NCI-H774 (cell line): Measurements from ENCODE around the gene KDSR.
A peak's percentile ranks its signal among the peaks of the same experiment; 100 is the strongest.
"Not testable (repeated sequence)": the region's sequence is repeated elsewhere in the genome, so short reads cannot be mapped to it uniquely, and the experiment has no call there.

ENCODE experiments used
- DNase-seq: peaks from one replicate; lab custom pipeline; 2025; lab: John Stamatoyannopoulos, UW

KDSR gene

DNA sequence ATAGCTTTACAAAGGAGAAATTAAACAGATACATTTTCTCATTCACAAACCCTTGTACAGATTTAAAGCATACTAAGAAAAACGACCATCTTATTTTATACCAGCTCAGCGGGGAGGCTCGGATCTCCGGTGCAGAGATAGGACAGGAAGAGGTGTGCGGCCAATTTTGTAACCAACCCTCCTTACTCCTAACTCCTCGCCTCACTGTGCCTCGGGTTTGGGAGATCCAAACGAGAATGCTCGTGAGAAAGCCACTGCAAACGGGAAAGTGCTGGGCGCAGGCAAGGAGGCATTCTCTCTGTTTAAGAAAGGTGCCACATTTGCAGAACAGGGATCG is 1.2 kb downstream of the KDSR start:
- DNase-seq: no peak

DNA sequence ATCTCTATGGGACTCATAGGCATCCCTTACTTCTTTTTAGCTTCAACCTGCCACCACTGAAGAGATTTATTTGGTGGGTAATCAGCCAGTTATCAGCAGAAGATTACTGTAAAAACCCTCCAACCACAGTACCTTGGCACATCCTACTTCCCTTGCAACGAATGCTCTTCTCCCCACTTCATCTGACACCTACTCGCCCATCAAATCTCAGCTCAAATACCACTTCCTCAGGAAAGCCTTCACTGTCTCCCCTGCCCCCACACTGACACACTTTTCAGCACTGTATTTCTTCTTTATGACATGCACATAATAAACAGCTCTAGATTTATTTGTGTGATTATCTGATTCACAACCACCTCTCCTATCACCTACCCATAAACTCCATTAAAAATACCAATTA is 3.1 kb downstream of the KDSR start:
- DNase-seq: no peak

DNA sequence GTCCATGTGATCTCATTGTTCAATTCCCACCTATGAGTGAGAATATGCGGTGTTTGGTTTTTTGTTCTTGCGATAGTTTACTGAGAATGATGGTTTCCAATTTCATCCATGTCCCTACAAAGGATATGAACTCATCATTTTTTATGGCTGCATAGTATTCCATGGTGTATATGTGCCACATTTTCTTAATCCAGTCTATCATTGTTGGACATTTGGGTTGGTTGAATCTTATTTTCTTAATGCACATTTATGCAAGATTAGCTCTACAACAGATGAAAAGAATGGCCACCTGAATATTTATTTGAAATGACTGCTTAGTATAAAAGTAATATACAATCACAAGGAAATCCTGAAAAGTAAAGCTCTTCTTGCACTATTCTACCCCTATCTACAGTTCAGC is 3.6 kb downstream of the KDSR start:
- DNase-seq: not testable (repeated sequence)

DNA sequence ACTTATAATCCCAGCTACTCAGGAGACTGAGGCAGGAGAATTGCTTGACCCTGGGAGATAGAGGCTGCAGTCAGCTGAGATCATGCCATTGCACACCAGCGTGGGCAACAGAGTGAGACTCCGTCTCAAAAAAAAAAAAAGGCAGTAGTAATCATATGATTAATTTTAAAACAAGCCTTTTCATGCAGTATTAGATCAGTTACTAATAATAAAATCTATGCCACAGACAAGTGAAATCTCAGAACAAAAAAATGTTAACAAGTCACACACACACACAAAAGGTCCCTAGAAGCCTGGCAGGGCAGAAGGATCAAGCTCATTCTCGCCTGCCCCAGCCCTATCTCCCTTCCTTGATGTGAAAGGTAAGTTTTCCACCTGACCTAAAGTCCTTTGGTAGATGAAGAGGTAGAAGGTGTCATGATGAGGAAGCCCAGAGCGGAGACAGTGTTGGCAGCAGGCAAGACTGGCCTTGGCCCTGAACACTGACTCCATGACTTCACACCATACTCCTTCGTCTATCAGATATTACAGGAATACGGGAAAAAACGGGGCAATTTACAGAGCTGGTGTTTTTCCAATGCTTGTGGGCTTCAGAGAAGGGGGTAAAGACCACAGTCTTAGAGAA is 10.6 kb downstream of the KDSR start:
- DNase-seq: no peak

DNA sequence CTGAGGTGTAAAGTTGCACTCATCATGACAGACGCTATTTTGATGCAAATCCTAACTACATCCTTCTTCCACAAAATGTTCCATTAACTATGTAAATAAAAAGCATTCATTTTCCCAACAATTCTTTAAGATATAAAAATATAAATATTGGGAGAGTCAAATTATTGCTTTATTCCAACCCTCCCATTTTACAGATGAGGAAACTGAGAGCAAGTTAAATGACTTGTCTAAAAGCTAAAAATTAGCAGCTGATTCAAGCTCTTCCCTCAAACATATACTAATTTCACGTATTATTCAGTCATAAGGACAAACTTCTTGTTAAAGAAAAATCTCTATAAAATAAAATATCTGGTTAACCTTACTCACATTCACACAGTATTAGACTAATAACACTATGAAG is 16.8 kb downstream of the KDSR start:
- no peak for DNase-seq

DNA sequence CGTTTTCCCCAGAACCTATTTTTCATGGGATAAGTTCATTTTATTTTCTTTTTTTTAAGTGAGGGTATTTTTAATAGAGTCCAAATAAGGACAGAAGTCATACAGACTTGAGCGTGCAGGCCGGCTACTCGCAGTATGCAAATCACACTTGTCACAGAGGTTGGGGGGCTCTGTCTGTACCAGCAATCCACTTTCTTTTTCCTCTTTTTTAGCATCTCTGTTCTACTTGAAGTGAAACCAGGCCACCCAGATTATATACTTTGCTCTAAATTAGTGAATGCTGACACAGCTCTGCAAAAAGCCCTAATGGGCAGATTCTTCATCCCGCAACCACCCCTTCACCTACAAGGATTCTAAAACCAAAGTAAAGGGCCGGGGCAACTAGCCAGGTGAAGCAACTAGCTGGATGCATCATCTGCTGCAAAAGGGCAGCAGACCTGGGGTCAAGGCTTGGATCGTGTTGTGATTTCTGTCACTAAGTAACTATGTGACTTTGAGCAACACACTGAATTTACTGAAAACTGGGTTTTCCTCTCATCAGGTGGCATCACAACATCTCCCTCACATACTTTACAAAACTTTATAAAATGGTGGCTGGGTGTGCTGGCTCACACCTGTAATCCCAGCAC is 18.4 kb downstream of the KDSR start:
- DNase-seq: no peak

DNA sequence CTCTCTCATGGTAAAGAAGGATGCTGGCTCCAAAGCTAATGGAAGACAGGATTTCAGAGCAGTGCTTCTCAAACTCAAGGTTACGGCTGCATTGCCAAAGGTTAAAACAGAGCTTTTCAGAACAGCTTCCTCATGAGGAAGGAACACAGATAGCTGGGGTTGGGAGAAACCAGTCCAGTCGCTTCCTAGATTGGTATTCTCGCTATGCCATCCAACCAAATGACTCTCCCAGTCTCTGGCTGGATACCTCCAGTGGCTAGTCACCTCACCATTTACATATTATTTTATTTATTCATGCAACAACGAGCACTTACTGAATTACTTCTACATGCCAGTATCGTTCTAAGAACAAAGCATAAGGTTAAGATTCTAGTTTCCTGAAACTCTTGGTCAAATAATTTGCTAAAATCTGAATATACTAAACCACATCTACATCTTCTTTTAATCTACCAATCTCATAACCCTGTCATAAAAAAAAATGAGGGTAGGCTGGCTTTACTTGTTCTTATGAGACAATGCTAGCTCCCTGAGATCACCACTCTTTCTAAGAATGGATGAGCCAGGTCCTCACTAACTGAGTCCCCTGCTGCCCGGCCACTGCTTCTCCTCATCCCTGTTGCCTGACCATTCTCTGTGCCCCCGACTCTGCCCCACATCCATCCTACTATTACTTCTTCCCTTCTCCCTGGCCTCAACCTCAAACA is 20.4 kb downstream of the KDSR start:
- DNase-seq: no peak

DNA sequence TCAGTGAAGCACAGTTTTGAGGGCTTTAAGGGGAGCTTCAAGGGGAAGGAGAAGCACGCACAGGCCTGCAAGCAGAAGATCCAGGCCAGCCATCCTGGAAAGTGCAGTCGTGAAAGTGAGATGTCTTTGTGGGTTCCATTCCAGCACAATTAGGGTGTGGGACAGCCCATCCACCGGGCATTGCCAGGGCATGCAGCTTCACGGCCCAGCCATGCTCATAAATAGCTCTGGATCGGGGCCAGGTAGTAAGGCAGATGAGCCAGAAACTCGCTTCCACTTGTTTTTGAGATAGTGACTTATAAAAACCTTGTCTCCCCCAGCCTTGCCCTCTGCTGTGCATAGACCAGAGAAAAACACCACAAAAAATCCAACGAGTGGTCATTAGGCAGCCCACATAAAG is 21.0 kb downstream of the KDSR start:
- no peak for DNase-seq

DNA sequence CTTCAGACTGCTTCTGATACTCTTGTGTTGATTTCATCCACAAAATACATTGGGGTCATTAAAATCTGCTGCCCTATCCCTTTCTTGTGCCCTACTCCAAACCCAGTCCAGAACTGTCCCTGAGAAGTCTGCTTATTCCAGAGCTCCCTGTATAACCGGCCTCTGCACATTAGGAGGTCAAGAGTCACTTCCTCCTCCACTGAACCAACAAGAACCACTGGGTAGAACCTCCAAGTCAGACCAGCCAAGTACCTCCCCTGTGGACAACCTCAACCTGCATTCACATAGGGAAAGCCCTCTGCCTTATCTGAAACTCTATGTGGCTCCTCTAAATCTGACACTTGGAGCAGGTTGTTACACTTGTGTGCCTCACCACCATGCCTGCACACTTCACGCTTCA is 22.1 kb downstream of the KDSR start:
- DNase-seq: no peak

DNA sequence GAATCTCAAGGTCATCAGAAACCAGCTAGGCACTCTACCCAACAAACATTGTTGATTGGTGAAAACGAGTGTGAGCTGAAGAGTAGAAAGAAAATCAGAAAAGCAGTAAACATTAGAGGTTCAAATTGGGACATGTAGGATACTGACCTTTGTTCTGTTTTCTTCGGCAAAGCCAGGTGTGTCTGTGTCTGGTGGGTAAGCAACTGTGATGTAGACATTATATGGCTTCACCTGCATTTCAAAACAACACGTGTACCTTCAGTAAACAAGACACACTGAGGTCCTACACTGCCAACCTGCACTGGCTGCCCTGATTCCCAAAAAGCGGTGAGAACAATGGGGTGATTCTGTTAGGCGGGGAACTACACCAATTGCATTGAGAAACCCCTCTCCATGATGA is 22.7 kb downstream of the KDSR start:
- DNase-seq: peak; percentile 56

DNA sequence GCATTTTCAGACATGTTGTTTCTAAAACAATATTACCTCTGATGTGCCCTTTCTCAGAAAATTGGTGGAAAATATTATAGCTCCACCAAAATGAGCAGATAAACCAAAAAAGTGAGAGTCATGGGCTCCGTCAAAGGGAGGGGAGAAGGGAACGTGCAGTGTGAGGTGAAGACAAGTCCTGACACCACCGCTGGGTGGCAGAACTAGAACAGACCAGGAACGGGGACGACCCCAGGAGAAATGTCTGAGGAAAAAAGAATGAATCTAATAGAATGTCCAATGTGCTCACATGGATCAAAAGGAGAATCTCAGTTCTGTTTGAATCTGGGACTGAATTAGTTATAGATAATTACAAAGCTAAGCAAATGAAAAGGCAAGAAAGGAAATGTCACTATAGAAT is 24.8 kb downstream of the KDSR start:
- DNase-seq: no peak

DNA sequence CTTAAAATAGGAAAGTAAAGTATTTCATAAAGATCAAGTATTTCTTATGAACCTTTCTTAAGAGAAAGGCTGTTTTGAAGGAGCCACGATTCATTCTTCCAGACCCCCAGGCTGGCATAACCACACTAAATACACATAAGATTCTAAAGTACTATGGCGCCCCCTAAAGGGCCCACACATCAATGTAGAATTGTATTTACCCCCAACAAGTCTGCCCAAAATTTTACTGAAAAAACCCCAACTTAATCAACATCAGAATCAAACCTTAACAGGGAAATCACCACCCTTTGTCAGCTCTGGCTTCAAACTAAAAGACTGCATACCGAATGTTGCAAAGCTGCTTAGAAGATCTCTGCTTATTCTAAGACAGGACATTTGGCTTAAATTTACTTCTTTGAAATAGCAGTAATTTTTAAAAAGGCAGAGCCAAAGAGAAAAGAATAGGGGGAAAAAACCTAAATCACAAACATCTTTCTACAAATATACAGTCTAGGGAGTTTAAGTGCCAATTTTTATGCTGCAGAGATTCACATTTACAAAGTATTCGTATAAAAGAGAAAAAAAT is 27.0 kb downstream of the KDSR start:
- DNase-seq: no peak

DNA sequence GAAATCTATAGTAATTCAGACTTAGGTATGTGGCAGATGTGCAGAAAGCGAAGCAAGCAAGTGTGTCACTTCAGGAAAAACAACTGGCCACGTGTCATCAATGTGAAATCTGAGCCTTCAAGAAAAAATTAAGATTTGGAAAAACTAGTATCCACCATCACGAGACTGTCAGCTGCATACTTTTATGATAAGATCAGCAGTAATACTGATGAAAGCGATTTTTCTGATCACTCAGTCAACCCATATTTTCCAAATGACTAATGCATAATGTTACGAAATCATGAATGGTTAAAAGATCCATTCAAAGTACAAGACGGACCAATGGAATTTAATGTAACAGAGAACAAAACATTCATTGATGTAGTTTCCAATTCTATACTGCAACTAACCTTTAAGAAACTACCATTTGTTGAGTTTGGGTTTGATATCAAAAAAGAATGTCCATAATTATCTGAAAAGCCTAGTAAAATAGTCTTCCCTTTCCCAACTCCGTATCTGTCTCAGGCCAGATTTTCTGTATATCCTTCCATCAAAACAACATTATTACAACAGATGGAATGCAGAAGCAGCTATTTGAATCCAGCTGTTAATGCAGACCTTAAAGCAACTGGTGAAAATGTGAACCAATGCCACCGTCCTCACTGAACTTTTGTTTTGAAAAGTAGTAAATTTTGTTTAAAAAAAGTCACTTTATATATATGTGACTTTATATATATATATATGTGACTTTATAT is 30.5 kb downstream of the KDSR start:
- DNase-seq: no peak

DNA sequence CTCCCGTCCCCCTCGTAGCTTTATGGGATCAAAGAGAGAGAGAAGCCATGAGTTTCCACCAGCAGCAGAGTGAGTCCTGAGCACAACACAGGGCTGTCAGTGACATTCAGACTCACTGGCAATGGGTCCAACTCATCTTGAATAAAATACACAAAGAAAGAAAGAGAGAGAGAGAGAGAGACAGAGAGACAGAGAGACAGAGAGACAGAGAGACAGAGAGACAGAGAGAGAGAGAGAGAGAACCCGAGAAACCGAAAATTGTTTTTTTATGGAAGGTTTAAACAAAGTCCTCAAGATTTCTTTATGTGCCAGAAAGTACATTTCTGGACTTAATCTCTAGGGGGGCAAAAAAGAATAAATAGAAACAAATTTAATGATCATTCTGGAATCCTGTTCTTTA is 35.9 kb downstream of the KDSR start:
- no peak for DNase-seq

DNA sequence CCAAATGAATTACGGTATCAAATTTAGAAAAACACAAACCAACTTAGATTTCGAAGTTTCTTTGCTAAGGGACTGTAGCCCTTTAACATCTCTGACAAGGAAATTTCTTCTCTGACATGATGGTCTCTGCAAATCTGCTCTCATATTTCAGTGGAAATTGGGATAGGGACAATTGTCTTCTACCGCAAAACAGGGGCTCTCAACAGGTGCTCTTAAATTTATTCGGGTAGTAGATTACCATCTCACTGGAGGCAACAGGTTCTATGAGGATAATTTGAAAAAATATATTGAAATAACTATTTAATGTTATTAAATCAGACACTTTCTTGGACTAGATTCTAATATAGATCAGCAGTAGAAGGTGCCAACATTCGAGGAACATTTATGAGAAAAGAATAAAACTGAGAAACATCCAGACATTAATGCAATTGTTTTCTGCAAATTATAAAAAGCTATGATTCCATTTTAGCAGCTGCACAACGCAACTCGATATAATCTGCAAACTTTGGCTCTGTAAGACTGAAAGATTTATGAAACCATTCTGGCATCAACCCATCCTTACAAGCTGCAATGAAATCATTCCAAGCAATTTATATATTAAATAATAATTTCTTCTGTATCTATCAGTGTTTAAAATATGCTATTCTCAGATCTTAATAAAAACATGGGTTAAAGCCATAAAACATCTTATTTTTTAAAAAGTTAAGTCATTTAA is 37.4 kb downstream of the KDSR start:
- DNase-seq: no peak

DNA sequence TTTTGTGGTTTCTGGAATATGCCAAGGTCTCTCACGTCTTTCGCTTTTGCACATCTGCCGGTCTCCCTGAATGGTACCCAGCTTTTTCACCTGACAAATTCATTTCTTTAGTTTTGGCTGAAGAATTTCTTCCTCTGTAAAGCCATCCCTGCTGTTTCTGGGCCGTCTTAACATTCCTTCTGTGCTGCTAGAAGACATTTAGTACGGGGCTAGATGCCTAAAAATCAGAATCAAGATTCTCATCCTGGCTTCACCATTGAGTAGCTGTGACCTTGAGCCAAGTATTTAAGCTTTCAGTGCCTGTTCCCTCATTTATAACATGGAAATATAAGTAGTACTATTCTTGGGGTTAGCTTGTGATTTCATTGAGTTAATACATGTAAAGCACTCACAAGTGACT is 41.0 kb downstream of the KDSR start:
- no peak for DNase-seq

DNA sequence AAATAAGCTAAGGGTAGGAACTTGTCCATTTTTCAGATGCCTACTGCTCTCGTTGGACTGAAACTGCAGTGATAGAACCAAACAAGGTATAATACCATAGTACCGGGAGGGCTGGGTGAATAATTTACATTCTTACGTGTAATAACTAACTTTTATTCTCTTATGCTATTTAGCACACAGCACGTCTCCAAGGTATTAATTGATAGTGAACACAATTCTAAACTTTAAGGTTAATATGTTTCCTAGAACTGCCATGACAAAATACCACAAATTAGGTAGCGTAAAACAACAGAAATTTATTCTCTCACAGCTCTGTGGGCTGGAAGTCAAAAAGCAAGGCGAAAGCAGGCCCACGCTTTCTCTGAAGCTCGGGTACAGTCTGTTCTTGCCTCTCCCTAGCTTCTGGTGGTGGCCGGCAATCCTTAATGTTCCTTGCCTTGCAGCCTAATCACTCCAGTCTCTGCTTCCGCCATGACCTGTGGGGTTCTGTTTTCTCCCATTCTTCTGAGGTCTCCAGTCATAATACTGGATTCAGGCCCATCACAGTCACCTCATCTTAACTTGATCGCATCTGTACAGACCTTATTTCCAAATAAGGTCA is 41.8 kb downstream of the KDSR start:
- no peak for DNase-seq

DNA sequence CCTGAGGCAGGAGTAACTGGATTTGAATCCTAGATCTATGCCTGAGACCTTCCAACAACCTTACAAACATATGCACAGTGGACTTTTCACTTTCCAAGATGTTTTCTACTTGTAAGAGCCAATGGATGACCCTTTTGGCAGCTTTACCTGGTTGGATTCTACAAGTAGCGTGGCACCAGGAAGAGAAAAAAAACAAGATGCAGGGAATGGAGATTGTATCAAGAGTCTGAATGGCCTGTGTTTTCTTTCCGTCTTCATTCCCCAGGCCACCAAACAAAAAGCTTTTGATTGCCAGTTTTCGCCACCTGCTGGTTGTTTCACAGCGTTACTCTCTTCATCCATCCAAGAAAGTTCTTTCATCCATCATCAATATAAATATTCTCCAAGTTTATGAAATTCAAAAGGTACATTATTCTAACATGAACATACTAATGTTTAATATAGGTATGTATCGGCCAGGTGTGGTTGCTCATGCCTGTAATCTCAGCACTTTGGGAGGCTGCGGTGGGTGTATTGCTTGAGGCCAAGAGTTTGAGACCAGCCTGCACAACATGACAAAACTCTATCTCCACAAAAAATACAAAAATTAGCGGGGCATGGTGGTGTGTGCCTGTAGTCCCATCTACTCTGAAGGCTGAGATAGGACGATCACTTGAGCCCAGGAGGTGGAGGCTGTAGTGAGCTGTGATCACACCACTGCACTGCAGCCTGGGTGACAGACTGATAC is 43.9 kb downstream of the KDSR start:
- DNase-seq: peak; percentile 71

DNA sequence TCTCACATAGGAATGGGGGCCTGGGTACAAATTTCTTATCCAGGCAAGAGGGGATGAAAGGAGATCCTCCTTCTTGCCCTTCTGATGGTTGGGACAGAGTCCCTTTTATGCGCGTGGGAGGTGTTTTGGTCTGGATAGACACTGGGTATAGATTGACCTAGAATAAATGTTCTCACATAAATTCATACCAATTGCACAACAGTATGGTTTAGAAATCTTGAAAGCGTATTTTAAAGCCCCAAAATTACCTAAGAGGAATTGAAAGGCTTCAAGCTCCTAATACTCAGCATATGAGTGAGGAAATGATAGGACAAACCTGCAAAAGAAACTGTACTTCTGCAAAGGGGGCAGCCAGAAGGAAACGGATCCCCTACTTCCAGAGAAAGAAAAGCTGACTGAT is 44.8 kb downstream of the KDSR start:
- DNase-seq: no peak

DNA sequence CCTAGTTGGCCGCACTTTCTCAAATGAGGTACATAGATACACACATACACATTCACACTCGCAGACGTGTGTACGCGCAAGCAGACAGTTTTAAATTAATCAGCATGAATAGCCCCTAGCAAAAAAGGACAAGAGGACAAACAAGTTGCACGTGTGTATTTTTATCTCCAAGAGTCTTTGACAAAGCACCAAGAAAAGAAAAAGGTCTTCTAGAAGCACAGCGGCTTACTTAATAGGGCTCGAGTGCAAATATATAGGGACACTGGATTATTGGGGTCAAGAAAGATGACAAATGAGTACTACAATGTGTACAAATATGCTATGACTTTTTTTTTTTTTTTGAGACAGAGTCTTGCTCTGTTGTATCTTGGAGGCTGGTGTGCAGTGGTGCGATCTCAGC is 45.7 kb downstream of the KDSR start:
- no peak for DNase-seq

DNA sequence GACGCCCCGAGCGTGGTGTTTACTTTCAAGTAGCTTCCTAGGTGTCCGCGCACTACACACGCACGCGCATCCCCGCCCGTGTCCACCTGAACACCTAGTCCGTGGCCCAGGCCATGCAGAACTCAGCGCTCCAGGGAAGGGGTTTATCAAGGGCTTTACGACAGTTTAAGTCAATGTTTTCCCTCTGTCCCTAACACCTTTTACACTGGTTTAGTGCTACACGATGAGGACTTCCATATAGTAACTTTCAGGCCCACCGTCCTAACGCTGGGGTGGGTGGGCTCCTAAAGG is 46.1 kb downstream of the KDSR start:
- DNase-seq: no peak
